GOT3 (cell line): ENCODE results near the gene MEGF11.
"Not testable (repeated sequence)": the region's sequence is repeated elsewhere in the genome, so short reads cannot be mapped to it uniquely, and the experiment has no call there.

Experiments
- DNase-seq: peaks from one replicate; lab custom pipeline; 2025; ENCODE audit warnings: mixed read lengths; lab: John Stamatoyannopoulos, UW

MEGF11 gene

DNA sequence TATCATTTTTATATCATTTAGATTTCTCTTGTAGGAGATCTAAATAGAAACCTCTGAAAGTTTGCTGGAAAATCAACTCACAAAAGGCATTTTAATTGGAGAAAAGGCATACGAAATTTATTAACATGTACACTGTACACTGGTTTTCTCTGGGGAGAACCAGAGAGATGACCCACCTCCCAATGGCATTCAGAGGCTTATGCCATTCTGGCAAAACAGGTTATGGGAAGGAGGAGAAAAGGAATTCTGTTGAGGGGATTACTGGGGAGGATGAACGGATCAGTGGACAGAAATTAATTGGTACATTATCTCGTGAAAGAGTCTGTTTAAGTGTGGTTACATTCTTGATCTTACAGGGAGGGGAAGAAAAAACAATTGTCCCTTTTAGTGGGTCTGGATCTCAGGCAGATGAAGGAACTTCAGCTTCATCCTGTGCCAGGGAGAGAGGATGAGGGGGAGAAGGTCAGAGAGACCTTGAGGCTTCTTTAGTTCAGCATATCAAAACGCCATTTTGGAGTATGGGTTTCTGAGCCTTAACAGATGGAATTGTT lies 367.8 kb downstream of the MEGF11 start:
- DNase-seq: no peak

DNA sequence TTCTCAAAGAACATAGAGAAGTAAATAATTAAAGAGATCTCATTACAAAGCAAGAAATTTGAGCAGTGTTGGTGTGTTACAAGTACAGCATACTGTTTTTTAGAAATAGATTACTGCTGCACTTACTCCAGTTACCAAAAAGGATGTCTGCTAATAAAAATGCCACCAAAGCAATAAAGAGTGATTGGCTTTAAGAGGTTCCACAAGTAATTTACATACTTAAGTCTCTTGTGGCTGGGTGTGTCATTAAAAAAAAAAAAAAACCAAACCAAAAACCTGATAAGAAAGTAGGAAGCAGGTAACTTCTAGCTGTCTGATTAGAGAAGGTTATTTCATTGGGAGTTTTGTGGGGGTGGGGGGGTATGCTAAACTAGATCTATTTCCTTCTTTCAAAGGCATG lies 369.0 kb downstream of the MEGF11 start:
- DNase-seq: no peak

DNA sequence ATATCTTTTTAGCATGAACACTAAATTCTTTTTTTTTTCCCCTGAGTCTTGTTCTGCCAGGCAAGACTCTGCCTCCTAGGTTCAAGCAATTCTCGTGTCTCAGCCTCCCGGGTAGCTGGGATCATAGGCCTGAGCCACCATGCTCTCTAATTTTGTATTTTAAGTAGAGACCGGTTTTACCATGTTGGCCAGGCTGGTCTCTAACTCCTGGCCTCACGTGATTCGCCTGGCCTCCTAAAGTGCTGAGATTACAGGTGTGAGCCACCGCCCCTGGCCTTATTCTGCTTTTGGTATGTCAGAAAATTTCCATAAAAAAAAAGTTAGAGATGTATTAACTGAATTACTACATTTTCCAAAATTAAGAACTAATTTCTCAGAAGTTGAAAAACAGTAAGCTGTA lies 370.0 kb downstream of the MEGF11 start:
- DNase-seq: no peak

DNA sequence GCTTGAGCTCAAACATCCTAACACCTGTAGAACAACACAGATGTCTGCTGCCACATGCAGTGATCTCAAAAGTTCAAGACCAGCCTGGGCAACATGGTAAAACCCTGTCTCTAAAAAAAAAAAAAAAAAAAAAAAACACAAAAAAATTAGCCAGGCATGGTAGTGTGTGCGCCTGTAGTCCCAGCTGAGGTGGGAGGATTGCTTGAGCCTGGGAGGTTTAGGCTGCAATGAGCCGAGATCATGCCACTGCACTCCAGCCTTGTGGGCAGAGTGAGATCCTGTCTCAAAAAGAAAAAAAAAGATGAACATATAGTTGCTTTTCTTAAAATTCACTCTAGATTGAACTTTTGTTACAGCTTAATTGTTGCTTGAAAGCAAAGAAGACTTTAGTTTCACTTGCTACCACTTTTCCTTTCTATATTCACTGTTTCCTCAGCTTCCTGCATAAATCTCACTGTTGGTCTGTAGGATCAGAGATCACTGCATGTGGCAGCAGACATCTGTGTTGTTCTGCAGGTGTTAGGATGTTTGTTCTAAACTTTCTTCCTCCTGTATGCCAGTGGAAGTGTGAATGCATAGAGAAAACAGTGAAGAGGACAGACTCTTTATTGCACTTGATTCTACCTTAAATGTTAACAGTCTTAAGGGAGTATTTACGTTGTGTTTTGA lies 371.6 kb downstream of the MEGF11 start:
- no peak for DNase-seq

DNA sequence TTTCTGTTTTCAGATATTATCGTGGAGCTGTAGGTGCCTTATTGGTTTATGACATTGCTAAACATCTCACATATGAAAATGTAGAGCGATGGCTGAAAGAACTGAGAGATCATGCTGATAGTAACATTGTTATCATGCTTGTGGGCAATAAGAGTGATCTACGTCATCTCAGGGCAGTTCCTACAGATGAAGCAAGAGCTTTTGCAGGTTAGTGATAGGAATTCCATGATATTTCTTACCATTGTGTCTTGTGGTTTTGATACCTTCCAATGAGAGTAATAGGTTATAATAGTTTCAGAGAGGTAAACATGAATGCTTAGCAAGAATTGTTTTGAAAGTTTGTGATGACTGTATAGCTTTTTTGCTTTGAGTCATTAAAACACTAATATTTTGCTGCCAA lies 375.8 kb downstream of the MEGF11 start:
- no peak for DNase-seq

DNA sequence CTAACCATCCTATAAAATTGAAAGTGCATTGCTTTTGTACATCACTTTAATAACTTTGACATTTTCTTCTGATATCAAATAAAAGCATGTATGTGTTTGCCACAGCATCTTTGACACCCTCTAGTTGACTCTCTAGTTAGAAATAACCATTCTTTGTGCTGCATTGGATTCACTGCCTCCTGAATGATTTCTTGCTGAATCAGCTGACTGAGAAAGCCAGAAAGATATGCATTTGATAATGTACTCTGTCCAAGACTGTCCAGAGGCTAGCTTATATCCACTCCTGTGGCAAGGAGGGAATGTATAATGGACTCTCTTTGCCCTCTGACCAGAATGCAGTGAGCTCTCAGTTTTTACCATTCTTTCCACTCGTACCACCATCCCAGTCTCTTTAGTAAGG lies 378.1 kb downstream of the MEGF11 start:
- no peak for DNase-seq

DNA sequence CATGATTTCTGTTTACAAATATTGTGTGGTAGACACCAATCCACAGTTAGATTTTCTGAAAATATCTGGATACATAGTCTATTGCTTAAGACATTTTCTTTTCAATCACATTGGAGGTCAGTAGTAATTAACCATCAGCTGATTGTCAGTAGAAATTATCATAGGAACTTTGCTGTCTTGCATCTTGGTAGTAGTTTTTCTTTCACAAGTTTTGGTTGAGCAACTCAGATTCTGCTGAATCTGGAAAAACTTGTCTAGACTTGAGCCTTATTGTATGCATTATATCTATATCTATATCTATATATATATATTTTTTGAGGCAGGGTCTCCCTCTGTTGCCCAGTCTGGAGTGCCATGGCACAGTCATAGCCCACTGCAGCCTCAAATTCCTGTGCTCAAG lies 380.3 kb downstream of the MEGF11 start:
- DNase-seq: no peak

DNA sequence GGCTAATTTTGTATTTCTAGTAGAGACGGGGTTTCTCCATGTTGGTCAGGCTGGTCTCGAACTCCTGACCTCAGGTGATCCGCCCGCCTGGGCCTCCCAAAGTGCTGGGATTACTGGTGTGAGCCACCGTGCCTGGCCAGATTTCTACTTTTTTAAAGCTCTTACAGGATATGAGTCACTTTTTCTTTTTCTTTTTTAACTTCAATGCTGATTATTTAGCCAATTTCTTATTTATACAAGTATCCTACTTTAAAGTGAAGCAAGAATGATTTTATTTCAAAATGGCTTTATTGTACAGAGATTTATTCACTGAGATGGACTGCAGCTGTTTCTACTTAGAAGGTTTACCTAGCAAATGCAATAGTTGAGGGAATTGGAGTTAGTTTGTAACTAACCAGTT lies 381.0 kb downstream of the MEGF11 start:
- DNase-seq: not testable (repeated sequence)

DNA sequence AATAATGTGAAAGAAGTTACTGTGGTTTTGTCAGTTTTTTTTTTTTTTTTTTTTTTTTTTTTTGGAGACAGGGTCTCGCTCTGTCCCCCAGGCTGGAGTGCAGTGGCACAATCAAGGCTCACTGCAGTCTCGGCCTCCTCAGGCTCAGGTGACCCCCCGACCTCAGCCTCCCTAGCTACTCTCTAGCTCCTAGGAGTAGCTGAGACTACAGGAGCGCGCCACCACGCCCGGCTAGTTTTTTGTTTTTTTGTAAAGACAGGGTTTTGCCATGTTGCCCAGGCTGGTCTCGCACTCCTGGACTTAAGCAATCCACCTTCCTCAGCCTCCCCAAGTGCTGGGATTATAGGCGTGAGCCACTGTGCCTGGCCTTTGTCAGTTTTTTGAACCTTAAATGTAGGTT lies 381.7 kb downstream of the MEGF11 start:
- DNase-seq: not testable (repeated sequence)

DNA sequence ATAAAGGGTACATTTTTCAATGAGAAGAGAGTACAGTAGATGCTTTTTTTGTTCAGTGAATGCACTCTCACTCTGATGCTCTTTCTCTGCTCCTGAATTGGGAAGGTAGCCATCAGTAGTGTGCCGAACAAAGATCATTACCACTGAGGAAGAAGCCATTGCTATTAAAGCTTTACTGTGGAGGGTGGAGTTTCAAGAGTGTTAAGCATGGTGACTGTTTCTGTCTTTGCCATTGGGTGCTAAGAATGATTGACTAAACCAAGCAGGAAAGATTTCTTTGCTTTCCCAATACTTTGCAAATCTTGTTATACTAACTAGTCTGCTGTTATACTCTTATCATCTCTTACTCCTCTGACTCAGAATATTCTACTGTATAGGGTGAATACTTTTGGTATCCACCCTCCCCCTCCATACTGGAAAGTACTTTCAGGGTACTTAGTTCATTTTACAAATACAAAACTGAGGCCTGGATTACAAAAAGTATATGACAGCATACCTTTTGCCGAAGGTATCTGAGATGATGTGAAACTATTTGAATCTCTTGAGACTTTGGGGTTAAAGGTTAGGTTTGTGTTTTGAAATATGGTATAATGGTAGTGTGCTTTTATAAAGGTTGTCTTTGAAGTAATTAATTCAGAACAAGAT lies 382.5 kb downstream of the MEGF11 start:
- no peak for DNase-seq

DNA sequence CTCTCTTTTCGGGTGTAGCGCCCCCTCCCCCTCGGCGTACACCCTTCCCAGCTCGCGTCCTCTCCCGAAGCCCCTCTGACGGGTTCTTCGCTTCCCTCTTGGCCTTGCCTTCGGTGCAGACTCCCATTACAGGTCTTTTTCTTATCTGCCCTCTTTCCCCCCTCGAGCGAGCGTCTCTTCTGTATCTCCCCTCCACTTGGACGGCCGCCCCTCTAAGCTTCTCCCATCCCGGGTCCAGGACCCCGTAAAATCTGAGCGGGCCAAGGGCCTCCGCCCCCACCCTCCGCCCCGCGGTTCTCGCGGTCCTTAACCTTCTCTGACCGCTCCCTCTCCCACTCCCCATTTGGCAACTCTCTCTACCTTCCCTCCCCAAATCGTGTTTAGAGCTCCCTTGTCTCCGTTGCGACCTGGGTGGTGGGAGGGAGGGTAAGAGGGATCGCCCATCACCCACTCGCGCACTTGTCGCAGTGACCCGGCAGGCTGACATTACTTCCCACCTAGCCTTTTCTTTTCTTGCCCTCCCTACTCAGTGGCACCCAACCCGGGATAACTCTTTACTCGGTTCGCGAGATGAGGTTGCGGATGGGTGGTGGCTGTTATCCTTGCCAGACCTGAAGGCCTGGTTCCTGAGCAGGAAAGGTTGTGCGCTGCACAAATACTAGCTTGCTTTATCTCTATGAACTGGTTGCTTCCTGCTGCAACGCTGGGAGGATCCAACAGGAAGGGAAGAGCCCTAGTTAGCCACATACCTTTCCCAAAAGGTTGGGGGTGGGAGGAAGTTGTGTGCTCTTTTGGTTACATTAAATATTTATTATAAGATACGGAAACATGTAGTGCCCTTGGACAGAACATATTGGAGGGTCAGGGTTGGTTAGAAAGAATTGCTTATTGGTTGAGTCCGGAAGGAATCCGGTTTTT lies 383.3 kb downstream of the MEGF11 start:
- DNase-seq: no peak

DNA sequence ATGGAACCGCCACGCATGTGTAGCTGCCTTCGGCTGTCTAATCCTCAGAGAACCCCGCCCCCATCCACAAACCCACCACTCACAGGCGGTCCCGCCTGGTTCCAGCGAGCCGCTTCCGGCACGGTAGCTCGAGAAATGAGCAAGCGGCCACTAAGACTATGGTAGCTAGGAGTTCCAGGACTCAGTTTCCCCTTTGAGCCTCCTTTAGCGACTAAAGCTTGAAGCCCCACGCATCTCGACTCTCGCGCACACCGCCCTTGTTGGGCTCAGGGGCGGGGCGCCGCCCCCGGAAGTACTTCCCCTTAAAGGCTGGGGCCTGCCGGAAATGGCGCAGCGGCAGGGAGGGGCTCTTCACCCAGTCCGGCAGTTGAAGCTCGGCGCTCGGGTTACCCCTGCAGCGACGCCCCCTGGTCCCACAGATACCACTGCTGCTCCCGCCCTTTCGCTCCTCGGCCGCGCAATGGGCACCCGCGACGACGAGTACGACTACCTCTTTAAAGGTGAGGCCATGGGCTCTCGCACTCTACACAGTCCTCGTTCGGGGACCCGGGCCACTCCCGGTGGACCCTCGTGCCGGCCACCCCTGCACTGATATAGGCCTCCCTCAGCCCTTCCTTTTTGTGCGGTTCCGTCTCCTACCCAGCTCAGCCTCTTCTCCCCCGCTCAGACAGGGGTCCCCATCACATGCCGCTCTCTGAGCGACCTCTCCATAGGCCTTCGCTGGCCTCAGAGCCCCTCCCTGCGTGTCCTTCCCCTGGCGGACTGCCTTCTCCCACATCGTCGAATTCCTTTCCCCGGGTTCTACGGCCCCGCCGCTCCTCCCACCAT lies 384.2 kb downstream of the MEGF11 start, which contains the start of gene RAB11A:
RAB11A (plus strand) TSS at position 366 of the 828 bp plus-strand sequence; CDS start at position 461, 95 bp downstream.
- DNase-seq: peak; percentile 95

DNA sequence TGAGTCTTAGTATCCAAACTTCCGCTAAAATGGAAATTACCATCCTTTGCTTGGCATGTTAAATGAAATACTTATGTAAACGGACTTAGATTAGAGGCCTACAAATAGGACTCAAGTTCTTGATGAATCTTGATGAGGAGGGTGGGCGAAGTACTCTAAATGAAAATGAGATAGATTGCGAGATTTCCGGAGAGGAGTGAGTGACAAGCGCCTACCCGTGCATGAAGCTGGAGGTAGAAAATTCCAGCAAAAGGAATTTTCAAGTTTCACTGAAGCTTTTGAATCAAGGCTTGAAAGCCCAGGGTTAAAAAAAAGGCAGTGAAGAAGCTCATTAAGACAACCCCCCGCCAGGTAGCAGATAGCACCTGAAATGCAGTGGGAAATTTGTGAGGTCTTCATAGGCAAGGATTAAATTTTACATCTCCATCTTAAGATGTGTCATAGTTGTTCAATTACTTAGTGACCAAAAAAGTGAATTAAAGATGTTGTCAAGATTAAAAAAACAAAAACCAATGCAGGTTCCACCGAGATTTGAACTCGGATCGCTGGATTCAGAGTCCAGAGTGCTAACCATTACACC lies 384.9 kb downstream of the MEGF11 start:
- no peak for DNase-seq

DNA sequence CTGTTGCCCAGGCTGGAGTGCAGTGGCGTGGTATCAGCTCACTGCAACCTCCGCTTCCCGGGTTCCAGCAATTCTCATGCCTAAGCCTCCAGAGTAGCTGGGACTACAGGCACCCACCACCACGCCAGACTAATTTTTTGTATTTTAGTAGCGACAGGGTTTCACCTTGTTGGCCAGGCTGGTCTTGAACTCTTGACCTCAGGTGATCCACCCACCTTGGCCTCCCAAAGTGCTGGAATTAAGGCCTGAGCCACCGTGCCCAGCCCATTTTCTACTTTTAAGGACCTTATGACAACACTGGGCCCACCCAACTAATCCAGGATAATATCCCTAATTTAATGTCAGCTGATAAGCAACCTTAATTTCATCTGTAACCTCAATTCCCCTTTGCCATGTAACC lies 385.6 kb downstream of the MEGF11 start:
- not testable (repeated sequence) for DNase-seq

DNA sequence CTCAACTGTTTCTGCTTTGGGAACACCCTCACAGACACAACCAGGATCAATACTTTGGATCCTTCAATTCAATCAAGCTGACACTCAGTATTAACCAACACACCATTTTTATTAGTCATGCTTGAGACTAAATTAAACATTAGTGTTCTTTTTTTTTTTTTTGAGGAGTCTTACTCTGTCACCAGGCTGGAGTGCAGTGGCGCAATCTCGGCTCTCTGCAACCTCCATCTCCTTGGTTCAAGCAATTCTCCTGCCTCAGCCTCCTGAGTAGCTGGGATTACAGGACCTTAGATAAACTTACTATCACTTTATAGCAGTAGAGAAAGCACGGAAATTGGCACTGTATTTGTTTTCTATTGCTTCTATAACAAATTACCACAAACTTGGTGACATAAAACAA lies 386.3 kb downstream of the MEGF11 start:
- no peak for DNase-seq

DNA sequence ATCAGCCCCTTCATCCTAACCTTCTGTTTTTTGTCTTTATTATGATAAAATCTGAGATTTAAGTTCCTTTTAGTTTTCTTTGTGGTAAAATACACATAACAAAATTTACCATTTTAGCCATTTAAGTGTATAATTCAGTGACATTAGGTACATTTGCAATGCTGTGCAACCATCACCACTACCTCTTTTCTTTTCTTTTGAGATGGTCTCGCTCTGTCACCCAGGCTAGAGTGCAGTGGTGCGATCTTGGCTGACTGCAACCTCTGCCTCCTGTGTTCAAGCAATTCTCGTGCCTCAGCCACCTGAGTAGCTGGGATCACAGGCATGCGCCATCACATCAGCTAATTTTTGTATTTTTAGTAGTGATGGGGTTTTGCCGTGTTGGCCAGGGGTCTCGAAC lies 390.4 kb downstream of the MEGF11 start:
- no peak for DNase-seq

DNA sequence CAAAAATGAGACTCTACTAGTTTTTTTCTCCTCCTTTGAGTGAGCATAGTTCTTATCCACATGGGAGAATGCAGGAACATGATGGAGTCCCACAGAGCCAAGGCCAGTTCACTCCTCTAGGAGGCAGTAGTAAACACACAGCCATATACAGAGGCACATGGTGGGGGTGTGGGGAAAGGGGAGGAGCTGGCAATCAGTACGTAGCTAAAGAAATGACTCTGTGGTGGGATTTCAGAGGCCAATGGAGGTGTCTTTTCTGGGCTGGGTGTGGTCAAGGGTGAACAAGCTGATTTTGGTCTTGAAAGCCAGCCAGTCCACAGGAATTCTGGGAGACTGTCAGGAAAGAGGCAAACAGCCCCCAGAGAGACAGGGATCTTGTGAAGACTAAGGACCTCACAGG lies 390.9 kb downstream of the MEGF11 start:
- no peak for DNase-seq

DNA sequence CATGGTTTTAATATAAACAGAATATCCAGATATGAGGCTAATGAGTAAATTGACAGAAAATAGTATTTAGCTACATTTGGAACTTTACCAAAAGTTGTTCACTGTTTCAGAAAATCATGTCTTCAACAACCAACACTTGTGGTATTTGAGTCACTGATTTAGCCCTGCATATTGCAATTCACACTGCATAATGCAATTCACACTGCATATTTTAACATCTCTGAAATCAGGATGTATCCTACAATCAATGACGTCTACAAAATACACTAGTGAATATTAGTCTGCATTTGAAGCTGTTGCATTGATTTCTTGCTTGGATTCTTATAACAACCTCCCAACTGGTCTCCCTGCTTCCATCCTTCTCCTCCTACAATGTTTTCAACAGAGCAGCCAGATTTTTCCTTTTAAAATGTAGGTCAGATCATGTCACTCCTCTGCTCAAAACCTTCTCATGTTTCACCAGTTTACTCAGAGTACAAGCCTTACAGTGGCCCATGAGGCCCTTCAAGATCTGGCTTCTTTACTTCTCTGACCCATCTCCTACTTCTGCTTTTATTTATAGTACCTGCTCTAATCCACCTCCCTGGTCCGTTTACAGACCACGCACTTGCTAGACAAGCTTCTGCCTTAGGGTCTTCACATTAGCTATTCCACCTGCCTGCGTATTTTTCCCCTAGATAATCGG lies 395.7 kb downstream of the MEGF11 start:
- DNase-seq: no peak

DNA sequence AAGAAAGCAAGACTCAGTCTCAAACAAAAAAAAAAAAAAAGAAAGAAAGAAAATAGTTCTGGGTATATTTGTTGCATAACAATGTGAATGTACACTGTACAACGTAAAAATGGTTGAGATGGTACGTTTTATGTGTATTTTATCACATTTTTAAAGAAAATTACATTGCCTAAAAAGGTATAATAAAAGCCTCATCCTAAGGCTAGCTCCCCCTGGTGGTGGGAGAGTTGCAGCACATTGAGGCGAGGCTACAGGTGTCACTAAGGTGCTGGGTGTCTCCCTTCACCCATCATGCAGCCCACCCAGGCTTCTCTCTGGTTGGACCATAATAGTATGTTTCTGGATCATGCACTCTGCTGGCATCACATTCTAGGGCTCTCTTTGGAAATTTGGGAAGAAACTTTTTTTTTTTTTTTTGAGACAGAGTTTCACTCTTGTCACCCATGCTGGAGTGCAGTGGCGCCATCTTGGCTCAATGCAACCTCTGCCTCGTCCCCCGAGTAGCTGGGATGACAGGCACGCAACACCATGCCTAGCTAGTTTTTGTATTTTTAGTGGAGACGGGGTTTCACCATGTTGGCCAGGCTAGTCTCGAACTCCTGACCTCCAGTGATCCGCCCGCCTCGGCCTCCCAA lies 396.6 kb downstream of the MEGF11 start:
- no peak for DNase-seq

DNA sequence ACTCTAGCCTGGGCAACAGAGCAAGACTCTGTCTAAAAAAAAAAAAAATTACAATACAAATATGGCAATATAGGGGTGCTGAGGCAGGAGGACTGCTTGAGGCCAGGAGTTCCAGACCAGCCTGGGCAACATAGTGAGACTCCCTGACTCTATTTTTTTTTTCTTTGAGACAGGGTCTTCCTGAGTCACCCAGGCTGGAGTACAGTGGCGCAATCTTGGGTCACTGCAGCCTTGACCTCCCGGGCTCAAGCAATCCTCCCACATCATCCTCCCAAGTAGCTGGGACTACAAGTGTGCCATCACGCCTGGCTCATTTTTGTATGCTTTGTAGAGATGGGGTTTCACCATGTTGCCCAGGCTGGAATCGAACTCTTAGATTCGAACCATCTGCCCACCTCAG lies 401.6 kb downstream of the MEGF11 start:
- no peak for DNase-seq
